GM12875 (cell line): ENCODE data around the gene PDCD4.

Source experiments
- H3K4me3 ChIP-seq: one replicate; pipeline ENCODE4 v1.5.1; 2011; ENCODE audit warnings: low read depth, low read length, control low read depth
- TF ChIP-seq, protein P1 (sequence below): IDR thresholded peaks from 2 replicates; pipeline ENCODE4 v1.5.1; 2011; ENCODE audit warnings: low read depth, mild to moderate bottlenecking, control low read depth, inconsistent platforms, low read length, moderate library complexity, borderline replicate concordance; ENCODE audit not compliant: insufficient read depth

PDCD4 gene

DNA sequence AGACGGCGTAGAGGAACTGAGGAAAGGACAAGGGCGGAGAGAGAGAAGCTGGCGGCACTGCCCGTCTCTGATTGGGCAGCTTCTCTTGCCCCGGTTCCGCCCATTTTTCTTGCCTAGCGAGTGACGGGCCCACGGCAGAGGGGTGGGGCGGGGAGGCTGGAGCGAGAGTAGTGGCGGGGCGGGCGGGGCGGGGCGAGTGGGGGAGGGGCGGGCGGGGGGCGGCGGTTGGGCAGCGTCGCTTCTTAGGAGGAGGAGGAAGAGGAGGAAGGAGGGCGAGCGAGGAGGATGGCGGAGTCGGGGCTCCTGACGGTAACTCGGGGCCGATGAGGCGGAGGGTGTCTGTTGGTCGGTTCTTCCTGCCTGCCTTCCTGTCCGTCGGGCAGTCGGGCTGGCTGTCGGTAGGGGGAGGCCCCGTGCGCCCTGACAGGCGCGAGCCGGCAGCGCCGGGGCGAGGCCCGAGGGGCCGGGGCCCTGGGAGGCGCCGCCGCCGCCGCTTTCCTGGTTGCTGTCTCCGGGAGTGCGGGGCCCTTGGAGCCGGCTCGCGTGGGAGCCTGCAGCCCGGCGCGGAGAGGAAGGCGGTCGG lies 47.7 kb downstream of the PDCD4 start, which contains the start of gene SHOC2:
Gene SHOC2, plus strand, starts transcription at position 256 of the 583 bp plus-strand sequence. CDS start 44,755 bp downstream, outside the sequence.
- H3K4me3 ChIP-seq, result peak within 1 kb of the TSS; percentile 89
- TF ChIP-seq, protein P1, sequence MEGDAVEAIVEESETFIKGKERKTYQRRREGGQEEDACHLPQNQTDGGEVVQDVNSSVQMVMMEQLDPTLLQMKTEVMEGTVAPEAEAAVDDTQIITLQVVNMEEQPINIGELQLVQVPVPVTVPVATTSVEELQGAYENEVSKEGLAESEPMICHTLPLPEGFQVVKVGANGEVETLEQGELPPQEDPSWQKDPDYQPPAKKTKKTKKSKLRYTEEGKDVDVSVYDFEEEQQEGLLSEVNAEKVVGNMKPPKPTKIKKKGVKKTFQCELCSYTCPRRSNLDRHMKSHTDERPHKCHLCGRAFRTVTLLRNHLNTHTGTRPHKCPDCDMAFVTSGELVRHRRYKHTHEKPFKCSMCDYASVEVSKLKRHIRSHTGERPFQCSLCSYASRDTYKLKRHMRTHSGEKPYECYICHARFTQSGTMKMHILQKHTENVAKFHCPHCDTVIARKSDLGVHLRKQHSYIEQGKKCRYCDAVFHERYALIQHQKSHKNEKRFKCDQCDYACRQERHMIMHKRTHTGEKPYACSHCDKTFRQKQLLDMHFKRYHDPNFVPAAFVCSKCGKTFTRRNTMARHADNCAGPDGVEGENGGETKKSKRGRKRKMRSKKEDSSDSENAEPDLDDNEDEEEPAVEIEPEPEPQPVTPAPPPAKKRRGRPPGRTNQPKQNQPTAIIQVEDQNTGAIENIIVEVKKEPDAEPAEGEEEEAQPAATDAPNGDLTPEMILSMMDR, result peak; percentile 45; the same call in 1 of the 2 replicates

DNA sequence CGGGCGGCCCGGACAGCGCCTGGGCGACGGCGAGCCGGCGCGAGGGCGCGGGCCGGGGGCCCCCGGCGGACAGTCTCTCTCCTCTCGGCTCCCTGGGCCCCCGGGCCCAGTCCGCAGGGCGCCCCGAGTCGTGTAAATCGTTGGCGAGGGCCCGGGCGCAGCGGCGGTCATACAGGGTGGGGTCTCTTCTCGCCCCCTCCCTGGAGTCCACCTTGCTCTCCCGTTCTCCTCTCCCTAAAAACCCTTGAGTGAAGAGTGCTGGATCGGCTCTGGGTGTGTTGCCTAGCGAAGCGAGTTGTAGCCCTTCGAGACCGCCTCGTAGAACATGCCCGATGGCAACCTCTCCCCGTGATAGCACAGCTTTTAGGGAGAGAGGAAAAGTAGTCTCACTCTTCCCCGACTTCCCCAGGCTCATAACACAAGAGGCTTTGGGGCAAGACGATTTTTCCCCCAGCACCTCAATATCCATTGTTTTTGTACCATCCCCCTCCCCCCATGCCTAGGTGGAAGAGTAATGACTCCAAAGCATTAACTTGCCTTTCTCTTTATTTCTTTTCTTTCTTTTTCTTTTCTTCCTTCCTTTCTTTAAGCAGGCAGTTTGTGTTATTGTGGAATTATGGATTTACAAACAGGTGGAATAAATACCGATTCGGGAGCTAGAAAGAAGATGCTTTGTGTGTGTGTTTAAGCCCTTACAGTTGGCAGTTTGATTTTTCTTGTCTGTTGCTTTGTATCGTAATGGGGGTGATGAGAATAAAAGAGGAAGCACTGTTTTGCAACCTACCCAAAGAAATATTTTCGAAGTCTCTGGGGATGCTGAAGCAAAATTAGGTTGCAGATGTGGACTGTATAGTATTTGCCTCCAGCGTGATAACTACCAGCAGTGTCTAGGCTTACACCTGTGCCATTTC lies 48.5 kb downstream of the PDCD4 start:
- H3K4me3 ChIP-seq, result peak overlapping the region; percentile 89
- TF ChIP-seq, protein P1, result no peak

DNA sequence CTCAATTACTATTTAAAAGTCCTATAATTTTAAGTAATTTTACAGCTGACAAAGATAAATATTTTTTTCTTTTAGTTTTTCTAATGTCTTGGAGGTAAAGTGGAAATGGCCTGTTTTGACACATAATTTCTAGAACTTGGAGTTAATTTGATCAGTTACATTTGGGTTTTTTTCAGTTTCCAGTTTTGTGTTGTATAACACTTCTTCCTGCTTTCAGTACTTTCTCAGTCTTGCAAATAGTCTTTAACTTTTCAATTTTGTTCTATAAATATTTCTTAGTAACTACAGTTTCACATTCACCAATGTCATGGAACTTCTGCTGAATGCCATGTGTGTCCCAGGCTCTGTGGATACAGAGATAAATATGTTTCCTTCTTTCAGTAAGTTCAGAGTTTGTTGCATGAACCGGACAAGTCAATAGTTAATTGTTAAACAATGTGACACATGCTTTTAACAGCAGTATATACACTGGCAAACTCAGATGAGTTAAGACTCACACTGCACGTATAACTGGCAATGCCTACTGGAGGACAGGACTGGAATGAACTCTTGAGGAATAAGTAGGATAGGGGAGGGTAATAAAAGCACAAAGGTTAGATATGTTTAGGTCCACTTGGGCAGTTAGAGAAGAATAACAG lies 52.2 kb downstream of the PDCD4 start:
- TF ChIP-seq, protein P1, result no peak
- H3K4me3 ChIP-seq, result no peak overlapping the region

DNA sequence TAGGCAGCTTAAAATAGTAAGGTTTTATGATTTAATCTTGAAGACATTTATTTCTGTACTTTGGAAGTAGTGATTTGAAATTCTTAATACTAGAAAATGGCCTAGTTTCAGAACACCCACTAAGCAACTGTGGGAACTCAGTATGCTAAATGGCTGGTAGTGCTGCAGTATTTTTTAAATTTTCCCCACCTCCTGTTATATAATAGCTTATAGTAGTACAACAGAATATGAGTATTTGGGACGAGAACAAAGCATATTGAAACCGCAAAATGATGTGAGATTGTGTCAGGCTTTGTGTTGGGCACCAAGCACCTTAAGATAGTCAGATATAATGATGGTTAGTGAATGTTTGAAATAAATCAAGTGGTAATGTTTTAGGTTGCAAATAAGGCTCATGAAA lies 55.7 kb downstream of the PDCD4 start:
- no peak overlapping the region for H3K4me3 ChIP-seq
- TF ChIP-seq, protein P1, result no peak

DNA sequence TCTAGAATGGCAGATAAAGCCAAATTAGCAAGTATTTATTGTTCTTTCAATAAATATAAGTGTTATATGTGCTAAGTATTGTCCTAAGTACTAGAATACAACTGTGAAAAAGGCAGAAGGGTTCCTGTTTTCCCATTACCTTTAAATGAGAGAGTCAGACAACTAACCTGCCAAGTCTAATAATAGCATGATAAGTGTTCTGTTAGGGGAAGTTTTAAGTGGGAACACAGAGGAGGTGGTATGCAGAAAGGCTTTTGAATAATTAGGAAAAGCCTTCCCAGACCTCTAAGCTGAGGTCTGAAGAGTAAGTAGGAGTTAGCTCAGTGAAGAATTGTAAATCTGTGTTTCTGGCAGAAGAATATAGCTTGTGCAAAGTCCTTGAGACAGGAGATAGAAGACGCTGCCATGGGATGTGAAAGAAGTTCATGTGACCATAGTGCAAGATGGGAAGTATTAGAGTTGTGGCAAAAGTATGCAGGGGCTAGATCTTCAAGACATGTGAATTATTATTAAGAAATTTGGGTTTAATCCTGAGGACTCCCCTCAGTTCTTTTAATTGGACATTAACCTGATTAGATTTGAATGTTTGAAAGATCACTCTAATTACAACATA lies 60.1 kb downstream of the PDCD4 start:
- H3K4me3 ChIP-seq, result no peak overlapping the region

DNA sequence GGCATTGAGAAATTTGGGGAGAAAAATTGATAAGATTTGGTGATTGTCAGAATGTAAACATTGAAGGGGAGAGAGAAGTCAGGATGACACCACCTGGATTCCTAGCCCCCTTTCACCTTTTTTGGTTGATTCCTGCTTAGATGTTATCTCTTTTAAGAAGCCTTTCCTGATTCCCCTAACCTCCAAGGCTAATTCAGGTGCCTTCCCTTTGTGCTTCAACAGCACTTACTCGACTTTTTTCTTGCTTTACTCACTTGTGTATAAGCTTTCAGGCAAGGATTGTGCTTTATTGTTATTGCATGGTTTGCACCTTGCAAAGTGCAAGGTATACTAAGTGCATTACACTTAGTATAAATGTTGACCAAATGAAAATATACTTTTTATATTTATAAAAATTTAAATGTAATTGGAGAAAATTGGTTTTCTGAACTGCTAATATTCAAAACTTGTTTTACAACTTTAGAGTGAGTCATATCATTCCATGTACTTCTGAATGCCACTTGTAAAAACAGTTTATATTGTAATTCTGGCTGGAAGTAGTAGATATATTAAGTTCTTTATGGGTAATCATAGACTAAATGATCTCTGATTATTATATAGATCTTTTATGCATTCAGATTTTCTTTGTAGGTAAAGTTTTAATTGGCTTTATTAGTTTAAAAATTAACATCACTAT lies 60.9 kb downstream of the PDCD4 start:
- TF ChIP-seq, protein P1, result no peak
- no peak overlapping the region for H3K4me3 ChIP-seq

More for the DNA sequence above, 60.1 kb downstream of the PDCD4 start:
- TF ChIP-seq, protein P1, result no peak
